Lung microvascular endothelial cell (primary cell): Measurements from ENCODE around the gene MYO6. TPM values are rescaled to one million over a fixed set of nuclear protein-coding genes. Genes with fewer than 3 reads are reported as not detected.
"Not testable (repeated sequence)": the region's sequence is repeated elsewhere in the genome, so short reads cannot be mapped to it uniquely, and the experiment has no call there.

Experiments used
- DNase-seq, 2 donors: peaks; one replicate each; pipeline versions ENCODE4 v3.0.0 to v3.0.0-alpha.2; 2010; ENCODE audit warnings: low read depth in 2 of 2
- total RNA-seq: library from RNA; depleted of rRNA; stranded (reverse); fragments of >200 nt; gene quantifications from 2 replicates; pipeline ENCODE4 v1.2.1, GENCODE V29; 2014

Gene MYO6
- total RNA-seq: 22.2 and 26.4 TPM in 2 replicates

DNA sequence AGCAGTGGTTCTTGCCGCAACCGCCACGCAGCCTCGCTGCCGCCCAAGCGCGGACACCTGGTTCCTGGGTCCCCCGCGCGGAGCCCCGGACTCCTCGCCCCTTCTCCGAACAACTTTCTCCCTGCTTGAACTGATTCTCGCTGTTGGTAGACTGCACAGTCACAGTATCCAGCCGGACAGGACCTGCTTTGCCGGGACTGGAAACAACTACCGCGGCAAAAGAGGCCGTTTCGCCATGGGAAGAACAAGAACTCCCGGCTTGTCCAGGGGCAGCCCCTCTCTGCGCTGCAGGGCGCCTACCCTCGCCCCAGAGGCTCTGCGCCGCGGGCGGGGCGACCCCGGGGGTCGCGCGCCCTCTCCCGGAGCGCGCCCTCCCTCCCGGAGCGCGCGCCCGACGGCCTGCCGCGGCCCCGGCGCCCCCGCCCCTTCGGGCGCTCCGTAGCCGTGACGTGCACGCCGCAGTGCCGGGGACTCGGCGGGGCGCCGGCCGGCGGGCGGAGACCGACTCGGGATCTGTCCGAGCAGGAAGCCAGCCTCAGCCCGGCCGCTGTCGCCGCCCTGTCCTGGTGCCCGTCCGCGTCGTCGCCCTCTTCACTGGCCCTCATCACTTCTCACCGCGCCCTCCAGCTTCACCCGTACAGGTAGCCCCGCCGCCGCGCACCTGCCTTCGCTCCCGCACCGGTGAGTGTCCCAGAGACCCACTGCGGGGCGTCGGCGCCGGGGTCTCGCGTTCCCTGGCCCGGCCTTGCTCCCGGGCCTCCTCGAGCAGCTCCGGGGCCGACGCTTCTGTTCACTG, at the start of gene MYO6:
TSS of gene MYO6 (plus strand) at position 497 of the 796 bp plus-strand sequence. CDS start 68,309 bp downstream, outside the sequence.
- peak; percentile 68 to 76 for DNase-seq

- not testable (repeated sequence) for DNase-seq
Observed at GRCh38 chr6:75708334-75708733, 40.7 kb upstream of the MYO6 start.

DNA sequence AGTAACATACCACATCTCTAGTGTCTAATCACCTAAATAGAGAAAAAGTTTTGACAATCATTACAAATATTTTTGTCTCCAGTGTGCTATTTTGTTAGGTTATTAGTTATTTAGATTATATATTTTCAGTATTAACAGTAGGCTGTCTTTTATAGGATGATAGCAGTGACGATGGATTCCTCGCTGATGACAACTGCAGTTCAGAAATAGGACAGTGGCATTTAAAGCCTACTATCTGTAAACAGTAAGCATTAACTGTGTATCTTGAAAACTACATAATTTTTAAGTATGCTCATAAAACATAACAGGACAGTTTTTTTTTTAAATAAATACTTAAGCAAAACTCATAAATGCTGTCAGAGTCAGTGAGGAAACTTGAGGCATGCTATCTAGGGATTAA, 37.9 kb upstream of the MYO6 start:
- no peak for DNase-seq

DNA sequence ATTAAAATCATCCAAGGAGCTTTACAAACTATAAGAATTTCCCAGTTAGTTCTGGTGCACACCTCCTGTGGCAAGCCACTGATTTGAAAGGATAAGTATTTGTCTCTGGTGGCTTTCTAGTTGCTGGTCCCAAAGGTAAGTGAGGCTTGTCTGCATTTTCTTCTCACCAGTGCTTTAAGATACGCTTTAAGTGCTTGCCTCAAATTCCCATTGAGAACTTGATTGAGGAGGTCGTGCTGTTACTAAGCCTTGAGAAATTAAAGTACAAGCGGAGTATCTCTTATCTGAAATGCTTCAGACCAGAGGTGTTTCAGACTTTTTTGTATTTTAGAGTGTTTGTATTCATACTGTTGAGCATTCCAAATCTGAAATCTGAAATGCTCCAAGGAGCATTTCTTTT, 29.9 kb upstream of the MYO6 start:
- no peak for DNase-seq

DNA sequence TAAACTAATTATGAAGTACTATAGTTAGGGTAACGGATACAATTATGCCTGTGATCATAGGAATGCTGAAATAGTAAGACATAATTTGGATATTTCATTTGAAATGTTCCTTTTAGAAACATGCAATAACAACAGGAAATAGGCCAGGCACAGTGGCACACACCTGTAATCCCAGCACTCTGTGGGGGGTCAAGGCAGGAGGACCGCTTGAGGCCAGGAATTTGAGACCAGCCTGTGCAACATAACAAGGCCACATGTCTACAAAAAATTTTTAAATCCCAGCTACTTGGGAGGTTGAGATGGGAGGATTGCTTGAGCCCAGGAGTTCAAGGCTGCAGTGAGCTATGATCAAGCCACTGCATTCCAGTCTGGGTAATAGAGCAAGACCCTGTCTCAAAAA, 25.7 kb upstream of the MYO6 start:
- DNase-seq: no peak

- no peak for DNase-seq
Observed at GRCh38 chr6:75727206-75727605, 21.8 kb upstream of the MYO6 start.

- not testable (repeated sequence) for DNase-seq
Observed at GRCh38 chr6:75731029-75731428, 18.0 kb upstream of the MYO6 start.

DNA sequence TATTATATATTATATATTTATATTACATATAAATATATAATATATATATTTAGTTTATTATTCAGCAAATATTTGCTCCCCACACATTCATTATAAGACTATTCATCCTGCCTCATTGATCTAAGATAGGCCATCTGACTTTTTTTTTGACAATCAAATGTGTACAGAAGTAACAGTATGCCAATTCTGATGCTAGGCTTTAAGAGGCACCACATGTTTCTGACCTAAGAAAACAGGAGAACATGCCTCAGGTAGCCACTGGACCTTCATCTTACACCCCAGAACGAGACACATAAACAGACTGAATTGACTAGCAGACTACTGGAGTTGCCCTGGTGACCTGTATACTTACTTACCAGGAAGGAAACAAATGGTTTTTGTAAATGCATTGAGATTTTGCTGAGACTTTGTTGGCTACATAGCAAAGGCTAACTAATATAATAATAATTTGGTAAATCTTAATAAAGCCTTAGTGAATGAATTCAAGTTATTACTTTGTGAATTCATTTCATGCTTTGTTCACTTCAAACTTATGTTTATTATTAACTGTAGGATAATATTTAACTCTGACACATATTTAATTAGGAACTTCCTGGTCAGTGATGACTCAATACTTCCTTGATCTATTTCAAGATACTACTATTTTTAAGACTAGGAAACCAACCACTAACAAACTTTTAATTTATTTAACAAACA, 13.4 kb upstream of the MYO6 start:
- DNase-seq: peak; percentile 21 to 75

DNA sequence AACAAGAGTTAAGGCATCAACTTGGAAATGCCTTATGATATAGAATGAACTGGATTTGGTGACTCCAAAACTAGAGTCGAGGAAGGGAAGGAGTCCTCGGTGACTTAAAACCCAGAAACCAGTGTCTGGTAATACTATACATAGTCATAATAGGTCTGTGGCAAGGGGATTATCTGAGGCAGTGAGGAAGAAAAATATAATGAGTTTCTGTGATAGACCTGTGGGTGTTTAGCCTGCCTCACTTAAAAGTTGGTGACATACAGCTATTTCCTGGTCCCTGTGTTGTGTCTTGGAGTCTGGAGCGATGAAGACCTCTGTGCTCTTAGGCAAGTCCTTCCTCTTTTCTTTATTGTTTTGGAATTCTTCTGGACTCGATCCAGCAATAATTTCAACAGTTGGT, 5.1 kb upstream of the MYO6 start:
- no peak for DNase-seq

DNA sequence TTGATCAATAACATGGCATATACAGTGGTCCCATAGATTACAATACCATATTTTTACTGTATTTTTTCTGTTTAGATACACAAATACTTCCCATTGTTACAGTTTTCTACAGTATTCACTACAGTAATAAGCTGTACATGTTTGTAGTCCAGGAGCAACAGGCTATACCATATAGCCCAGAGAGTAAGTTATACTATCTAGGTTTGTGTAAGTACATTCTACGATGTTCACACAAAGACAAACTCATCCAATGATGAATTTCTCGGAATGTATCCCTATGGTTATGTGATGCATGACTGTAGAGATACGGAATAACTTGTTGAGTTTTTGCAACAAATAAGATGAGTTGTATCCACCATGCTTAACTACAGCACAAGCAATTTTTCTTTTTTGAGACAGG, 3.6 kb upstream of the MYO6 start:
- DNase-seq: no peak

DNA sequence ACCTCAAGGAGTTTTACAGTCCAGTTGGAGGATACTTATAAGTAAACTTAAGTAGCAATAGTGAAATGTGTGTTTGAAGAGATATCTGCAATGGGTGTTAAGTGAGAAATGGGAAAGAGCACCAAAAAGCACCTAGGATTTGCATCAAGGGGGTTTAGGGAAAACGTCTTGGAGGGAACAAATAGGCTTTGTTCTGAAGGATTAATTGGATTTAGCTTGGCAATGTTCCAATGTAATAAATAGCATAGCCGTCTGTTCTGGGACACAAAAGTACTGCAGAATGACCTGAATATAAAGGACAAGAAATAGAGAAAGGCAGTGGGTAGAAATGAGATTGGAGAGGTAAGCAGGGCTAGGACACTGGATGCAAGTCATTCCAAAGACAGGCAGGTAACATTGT, 2.8 kb upstream of the MYO6 start:
- no peak for DNase-seq

- no peak for DNase-seq
Observed at GRCh38 chr6:75747152-75747992, 1.7 kb upstream of the MYO6 start.

DNA sequence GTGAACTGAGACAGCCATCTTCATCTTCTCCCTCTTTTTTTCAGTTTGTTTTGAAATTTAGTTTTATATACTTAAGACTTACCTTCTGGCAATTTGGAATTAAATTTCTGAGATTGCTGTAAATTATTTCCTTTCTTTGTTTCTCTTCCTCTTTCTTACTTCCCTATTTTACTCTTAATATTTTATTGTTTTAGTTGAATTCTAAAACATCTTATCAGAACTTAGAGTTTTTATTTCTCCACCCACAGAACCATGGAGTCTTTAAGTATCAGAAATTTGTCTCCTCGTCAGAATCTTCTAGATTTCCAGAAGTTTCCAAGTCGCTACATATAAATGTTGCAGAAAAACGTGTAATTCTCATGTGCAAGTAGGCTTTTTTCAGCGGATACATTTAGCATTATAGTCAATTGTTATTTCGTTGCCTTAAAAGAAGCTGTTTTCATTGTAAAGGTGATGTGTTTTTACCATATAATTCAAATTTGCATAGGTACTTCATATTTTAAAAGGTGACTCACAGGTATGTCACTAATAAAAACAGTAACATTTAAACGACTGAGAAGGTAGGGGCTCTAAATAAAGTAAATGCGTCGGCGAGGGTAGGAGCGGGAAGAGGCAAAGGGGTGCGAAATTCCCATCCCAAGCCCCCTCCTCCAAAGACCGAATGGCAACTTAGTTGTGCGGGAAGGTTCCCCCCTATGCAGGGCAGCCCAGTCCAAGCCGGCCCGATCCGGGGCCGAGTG, 866 bp upstream of the MYO6 start:
- DNase-seq: no peak

DNA sequence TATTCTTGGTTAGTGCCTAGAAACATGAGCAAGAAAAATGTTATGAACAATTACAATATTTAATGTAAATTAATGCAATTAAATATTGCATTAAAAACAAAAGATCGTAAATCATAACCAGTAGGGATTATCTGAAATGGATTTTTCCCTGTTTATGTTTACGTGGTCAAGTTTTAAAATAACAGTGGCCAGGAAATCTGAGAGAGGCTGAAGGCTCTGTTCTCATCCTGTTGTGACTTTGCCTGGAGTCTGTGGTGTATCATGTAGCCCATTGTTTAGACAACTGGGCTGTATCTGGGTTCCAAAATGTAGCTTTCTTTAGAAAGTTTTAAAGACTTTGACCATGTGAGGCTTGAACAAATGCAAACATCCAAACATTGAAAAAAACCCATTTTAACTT, 2.4 kb downstream of the MYO6 start:
- peak; percentile 45 to 82 for DNase-seq

GRCh38 chr6:75752365-75752764, 3.3 kb downstream of the MYO6 start:
- peak; percentile 15 to 30 for DNase-seq

DNA sequence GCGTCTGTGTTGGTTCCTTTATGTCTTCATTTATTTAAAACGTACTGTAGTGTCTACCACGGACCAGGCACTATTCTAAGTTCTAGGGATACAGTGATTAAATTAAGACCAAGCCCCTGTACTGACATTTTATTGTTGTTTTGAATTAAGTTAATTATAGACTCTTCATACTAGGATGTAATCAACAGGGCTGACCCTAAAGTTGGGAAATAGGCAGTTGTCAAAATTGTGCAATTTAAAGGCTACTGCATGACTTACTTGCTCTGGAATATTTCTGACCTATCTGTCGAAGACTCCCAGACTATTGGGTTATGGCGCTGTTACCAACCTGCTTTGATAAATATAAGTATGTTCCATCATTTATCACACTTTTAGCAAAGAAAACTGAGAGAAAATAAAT, 6.7 kb downstream of the MYO6 start:
- DNase-seq: no peak

DNA sequence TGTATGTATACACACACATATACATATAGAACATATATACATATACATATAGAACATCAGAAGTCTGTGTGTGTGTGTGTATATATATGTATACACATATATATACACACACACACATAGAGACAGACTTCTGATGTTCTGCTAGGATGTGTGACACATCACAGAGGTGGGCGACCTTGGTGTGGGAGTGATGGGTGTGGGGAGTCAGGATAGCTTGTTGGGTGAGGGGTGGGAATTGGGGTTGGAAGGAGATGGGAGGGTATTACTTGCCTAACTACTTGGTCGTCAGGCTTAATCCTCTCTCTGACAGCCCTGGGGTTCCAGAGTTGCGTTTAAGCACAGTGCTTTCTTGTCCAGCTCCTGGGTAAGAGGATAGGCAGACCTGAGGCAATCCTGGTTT, 8.3 kb downstream of the MYO6 start:
- no peak for DNase-seq

DNA sequence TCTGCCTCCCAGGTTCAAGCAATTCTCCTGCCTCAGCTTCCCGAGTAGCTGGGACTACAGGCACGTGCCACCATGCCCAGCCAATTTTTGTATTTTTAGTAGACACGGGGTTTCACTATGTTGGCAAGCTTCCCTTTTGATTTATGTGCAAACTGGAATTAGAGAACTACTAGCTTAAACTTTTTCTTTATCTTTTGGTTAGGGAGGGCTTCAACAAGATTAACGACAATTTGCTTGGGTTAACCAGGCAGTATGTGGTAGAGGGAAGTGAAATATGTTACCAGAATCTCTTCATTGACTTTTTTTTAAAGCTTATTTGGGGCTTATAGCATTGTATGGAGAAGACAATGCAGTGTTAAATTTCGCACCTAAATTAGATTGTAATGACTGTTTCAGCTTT, 9.0 kb downstream of the MYO6 start:
- no peak for DNase-seq

- no peak for DNase-seq
Observed at GRCh38 chr6:75759207-75759606, 10.2 kb downstream of the MYO6 start.

GRCh38 chr6:75760320-75760719, 11.3 kb downstream of the MYO6 start:
- no peak for DNase-seq

DNA sequence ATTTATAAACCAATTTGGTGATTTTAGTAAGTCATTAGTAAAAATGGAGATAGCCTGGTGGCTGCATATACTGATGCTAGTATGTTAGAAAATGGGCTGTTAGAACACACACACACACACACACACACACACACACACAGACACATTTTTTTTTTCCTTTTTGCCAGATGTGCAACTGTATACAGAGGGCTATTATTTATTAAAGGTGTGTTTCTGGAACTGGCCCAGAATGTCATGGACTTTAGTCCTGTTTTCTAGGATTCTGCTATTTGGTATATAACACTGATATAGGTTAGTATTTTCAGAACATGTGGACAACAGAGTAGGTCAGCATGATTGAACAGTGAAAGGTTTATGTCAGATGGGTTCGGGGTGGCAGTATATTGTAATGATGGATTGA, 12.4 kb downstream of the MYO6 start:
- no peak for DNase-seq
